ENCODE results near the gene SRRM4.

GRCh38 chr12:119181944-119182343 lies 200.6 kb downstream of the SRRM4 start:
- TF ChIP-seq, protein P1, sequence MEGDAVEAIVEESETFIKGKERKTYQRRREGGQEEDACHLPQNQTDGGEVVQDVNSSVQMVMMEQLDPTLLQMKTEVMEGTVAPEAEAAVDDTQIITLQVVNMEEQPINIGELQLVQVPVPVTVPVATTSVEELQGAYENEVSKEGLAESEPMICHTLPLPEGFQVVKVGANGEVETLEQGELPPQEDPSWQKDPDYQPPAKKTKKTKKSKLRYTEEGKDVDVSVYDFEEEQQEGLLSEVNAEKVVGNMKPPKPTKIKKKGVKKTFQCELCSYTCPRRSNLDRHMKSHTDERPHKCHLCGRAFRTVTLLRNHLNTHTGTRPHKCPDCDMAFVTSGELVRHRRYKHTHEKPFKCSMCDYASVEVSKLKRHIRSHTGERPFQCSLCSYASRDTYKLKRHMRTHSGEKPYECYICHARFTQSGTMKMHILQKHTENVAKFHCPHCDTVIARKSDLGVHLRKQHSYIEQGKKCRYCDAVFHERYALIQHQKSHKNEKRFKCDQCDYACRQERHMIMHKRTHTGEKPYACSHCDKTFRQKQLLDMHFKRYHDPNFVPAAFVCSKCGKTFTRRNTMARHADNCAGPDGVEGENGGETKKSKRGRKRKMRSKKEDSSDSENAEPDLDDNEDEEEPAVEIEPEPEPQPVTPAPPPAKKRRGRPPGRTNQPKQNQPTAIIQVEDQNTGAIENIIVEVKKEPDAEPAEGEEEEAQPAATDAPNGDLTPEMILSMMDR (IDR thresholded peaks at IDR 0.05 in 4 of 5, conservative IDR thresholded peaks at IDR 0.05 in 1 of 5): no peak
- TF ChIP-seq POLR2A (IDR thresholded peaks at IDR 0.05): no peak
